Measurements from ENCODE around the gene MPDZ.

GRCh38 chr9:13076616-13077015 is 202.9 kb downstream of the MPDZ start:
- TF ChIP-seq CTCF (IDR thresholded peaks at IDR 0.05; ENCODE audit: low read depth, low read length) (no peak), EZH2phosphoT487 (IDR thresholded peaks at IDR 0.05; ENCODE audit: low read depth) (no peak)

All from OCI-LY3 (cell line).